Parathyroid adenoma (tissue), 2 donors: ENCODE data around the gene RAD50.
"Not testable (repeated sequence)": the region's sequence is repeated elsewhere in the genome, so short reads cannot be mapped to it uniquely, and the experiment has no call there.

Source experiments
- H2AFZ ChIP-seq: fragments of 300-600 bp; sonication (generic); one replicate; pipeline ENCODE4 v1.7.0; 2017; ENCODE audit warnings: antibody characterized with exemption, mild to moderate bottlenecking
- H3K27ac ChIP-seq: fragments of 300-600 bp; sonication (generic); one replicate; pipeline ENCODE4 v1.7.0; 2017
- H3K27me3 ChIP-seq: fragments of 300-600 bp; sonication (generic); one replicate; pipeline ENCODE4 v1.7.0; 2017; ENCODE audit warnings: low read length; ENCODE audit not compliant: control insufficient read depth, insufficient read depth
- H3K36me3 ChIP-seq: fragments of 300-600 bp; sonication (generic); one replicate; pipeline ENCODE4 v1.7.0; 2017; ENCODE audit warnings: low read length; ENCODE audit not compliant: control insufficient read depth, insufficient read depth
- H3K4me1 ChIP-seq: fragments of 300-600 bp; sonication (generic); one replicate; pipeline ENCODE4 v1.7.0; 2017; ENCODE audit warnings: control low read depth
- H3K4me2 ChIP-seq: fragments of 300-600 bp; sonication (generic); one replicate; pipeline ENCODE4 v1.7.0; 2017; ENCODE audit warnings: low read length
- H3K4me3 ChIP-seq: fragments of 300-600 bp; sonication (generic); one replicate; pipeline ENCODE4 v1.7.0; 2017; ENCODE audit warnings: low read depth, low read length
- H3K79me2 ChIP-seq: fragments of 300-600 bp; sonication (generic); one replicate; pipeline ENCODE4 v1.7.0; 2017; ENCODE audit warnings: control low read depth
- H3K9ac ChIP-seq: fragments of 300-600 bp; sonication (generic); one replicate; pipeline ENCODE4 v1.7.0; 2017; ENCODE audit warnings: mild to moderate bottlenecking
- H3K9me3 ChIP-seq: fragments of 300-600 bp; sonication (generic); one replicate; pipeline ENCODE4 v1.7.0; 2017; ENCODE audit warnings: low read length; ENCODE audit not compliant: control insufficient read depth
- CTCF ChIP-seq: fragments of 300-600 bp; sonication (generic); IDR thresholded peaks from one replicate; pipeline ENCODE4 v1.7.0; 2017; ENCODE audit warnings: antibody characterized with exemption, mild to moderate bottlenecking
- donor health status: primary hyperparathyroidism.

RAD50 gene

GRCh38 chr5:132689513-132689912, 132.7 kb downstream of the RAD50 start:
- no peak for TF ChIP-seq CTCF

GRCh38 chr5:132690156-132690555, 133.4 kb downstream of the RAD50 start:
- no peak overlapping the region for H2AFZ ChIP-seq

More at GRCh38 chr5:132689513-132689912, 132.7 kb downstream of the RAD50 start:
- H3K27ac ChIP-seq, result no peak overlapping the region
- H3K9ac ChIP-seq, result no peak overlapping the region
- no peaks in the 10 kb centered on the region for H3K36me3 ChIP-seq
- no peak overlapping the region for H2AFZ ChIP-seq
- H3K9me3 ChIP-seq, result no peaks in the 10 kb centered on the region
- H3K79me2 ChIP-seq, result no peaks in the 10 kb centered on the region
- H3K4me2 ChIP-seq, result no peak overlapping the region
- no peaks in the 10 kb centered on the region for H3K27me3 ChIP-seq
- H3K4me3 ChIP-seq, result no peak overlapping the region
- no peaks in the 10 kb centered on the region for H3K4me1 ChIP-seq

GRCh38 chr5:132691755-132692631, 135.2 kb downstream of the RAD50 start:
- not testable (repeated sequence) for H3K27ac ChIP-seq, H3K9me3 ChIP-seq, H3K4me2 ChIP-seq, H2AFZ ChIP-seq, H3K4me3 ChIP-seq, H3K79me2 ChIP-seq, H3K36me3 ChIP-seq, H3K27me3 ChIP-seq, H3K4me1 ChIP-seq, H3K9ac ChIP-seq

More at GRCh38 chr5:132690156-132690555, 133.4 kb downstream of the RAD50 start:
- H3K36me3 ChIP-seq, result no peaks in the 10 kb centered on the region
- no peaks in the 10 kb centered on the region for H3K9me3 ChIP-seq
- no peak for TF ChIP-seq CTCF
- no peak overlapping the region for H3K9ac ChIP-seq
- no peak overlapping the region for H3K27ac ChIP-seq
- H3K27me3 ChIP-seq, result no peaks in the 10 kb centered on the region
- H3K79me2 ChIP-seq, result no peaks in the 10 kb centered on the region
- H3K4me1 ChIP-seq, result no peaks in the 10 kb centered on the region
- no peak overlapping the region for H3K4me2 ChIP-seq
- H3K4me3 ChIP-seq, result no peak overlapping the region

- H3K27me3 ChIP-seq, result no peaks in the 10 kb centered on the region
- no peak overlapping the region for H3K4me3 ChIP-seq
- no peak overlapping the region for H2AFZ ChIP-seq
- H3K9me3 ChIP-seq, result no peaks in the 10 kb centered on the region
- H3K4me1 ChIP-seq, result no peaks in the 10 kb centered on the region
- H3K9ac ChIP-seq, result no peak overlapping the region
- no peak overlapping the region for H3K4me2 ChIP-seq
- H3K36me3 ChIP-seq, result no peaks in the 10 kb centered on the region
- H3K27ac ChIP-seq, result no peak overlapping the region
- no peaks in the 10 kb centered on the region for H3K79me2 ChIP-seq
- TF ChIP-seq CTCF, result no peak
These were observed 135.8 kb downstream of the RAD50 start for GRCh38 chr5:132692632-132692967.
